ENCODE results near the gene ARAP1. TPM values are rescaled to one million over a fixed set of nuclear protein-coding genes. Genes with fewer than 3 reads are reported as not detected.

The ARAP1 gene
- total and polyA plus RNA-seq, 3 experiments from 2014 or later: 39.8 to 64.0 (median 61.2) TPM

- H3K27me3 ChIP-seq (ENCODE audit: insufficient read depth, low read length, poor library complexity, severe bottlenecking): no peaks in the 10 kb centered on the region
- DNase-seq: no peak
- CTCF ChIA-PET: interaction anchor here (0.9 kb wide), 1 partner anchor 33 kb away, joined by 4 read pairs; no protein-coding TSS in a partner anchor
- POLR2A ChIA-PET: no interaction called here
- peaks cover 0 to 9% (median 8%) of the 10 kb centered on the region in 3 donors for H3K4me1 Mint-ChIP-seq
- no peak overlapping the region for H3K4me3 Mint-ChIP-seq
- H3K4me1 ChIP-seq (ENCODE audit: insufficient read depth, low read length): no peaks in the 10 kb centered on the region
- no peaks in the 10 kb centered on the region for H3K9me3 Mint-ChIP-seq
- peak overlapping the region in 4 of 8 donors; percentile 24 to 82 (median 64) for H3K27ac Mint-ChIP-seq
- H3K36me3 Mint-ChIP-seq: peaks cover 5 to 97% (median 21%) of the 10 kb centered on the region in 3 donors
- no peaks in the 10 kb centered on the region for H3K9me3 ChIP-seq (ENCODE audit: low read length)
- H3K36me3 ChIP-seq (ENCODE audit: insufficient read depth, low read length): peaks cover 64% of the 10 kb centered on the region
- no peak overlapping the region for H3K4me3 ChIP-seq (ENCODE audit: low read length)
- H3K27me3 Mint-ChIP-seq: no peaks in the 10 kb centered on the region
- H3K27ac ChIP-seq (ENCODE audit: low read depth, low read length): no peak overlapping the region
These were observed 59.5 kb downstream of the ARAP1 start for GRCh38 chr11:72692498-72693237.

- H3K27me3 ChIP-seq (ENCODE audit: insufficient read depth, low read length, poor library complexity, severe bottlenecking): no peaks in the 10 kb centered on the region
- no peaks in the 10 kb centered on the region for H3K27me3 Mint-ChIP-seq
- peaks cover 46% of the 10 kb centered on the region for H3K36me3 ChIP-seq (ENCODE audit: insufficient read depth, low read length)
- no peaks in the 10 kb centered on the region for H3K9me3 Mint-ChIP-seq
- no peaks in the 10 kb centered on the region for H3K9me3 ChIP-seq (ENCODE audit: low read length)
- H3K4me1 ChIP-seq (ENCODE audit: insufficient read depth, low read length): no peaks in the 10 kb centered on the region
- no peak for DNase-seq
- POLR2A ChIA-PET: no interaction called here
- H3K27ac Mint-ChIP-seq: peak overlapping the region in 7 of 8 donors; percentile 15 to 69 (median 67)
- peaks cover 10 to 27% (median 26%) of the 10 kb centered on the region in 3 donors for H3K4me1 Mint-ChIP-seq
- peaks cover 5 to 92% (median 23%) of the 10 kb centered on the region in 3 donors for H3K36me3 Mint-ChIP-seq
- H3K27ac ChIP-seq (ENCODE audit: low read depth, low read length): no peak overlapping the region
- no peak overlapping the region for H3K4me3 ChIP-seq (ENCODE audit: low read length)
- no peak overlapping the region for H3K4me3 Mint-ChIP-seq
- CTCF ChIA-PET: no interaction called here
These were observed 62.0 kb downstream of the ARAP1 start for GRCh38 chr11:72690166-72690565.

DNA sequence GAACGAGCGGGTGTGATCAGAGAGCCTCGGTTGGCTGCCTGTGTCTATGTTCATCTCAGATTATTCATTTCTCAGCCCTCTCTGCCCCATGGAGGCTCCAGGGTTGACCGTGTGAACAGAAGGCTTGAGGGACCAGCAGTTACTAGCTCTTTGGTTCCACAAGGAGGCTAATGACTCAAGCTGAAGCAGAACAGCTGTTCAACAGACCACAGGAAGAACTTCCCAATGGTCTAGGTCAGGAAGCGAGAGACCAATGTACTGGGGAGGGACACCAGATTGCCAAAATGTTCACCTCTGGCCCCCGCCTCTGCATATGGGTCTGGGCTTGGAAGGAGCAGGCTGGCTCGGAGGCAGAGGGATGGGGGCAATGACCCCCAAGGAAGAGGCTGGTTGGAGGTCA lies 63.3 kb downstream of the ARAP1 start:
- Histone ChIP-seq H3K4me3 (ENCODE audit: low read length) (no peak overlapping the region), H3K36me3 (ENCODE audit: insufficient read depth, low read length) (peaks cover 34% of the 10 kb centered on the region), H3K4me1 (ENCODE audit: insufficient read depth, low read length) (no peaks in the 10 kb centered on the region), H3K27me3 (ENCODE audit: insufficient read depth, low read length, poor library complexity, severe bottlenecking) (no peaks in the 10 kb centered on the region), H3K27ac (ENCODE audit: low read depth, low read length) (no peak overlapping the region), H3K9me3 (ENCODE audit: low read length) (no peaks in the 10 kb centered on the region)
- CTCF ChIA-PET: no interaction called here
- H3K27ac Mint-ChIP-seq: peak overlapping the region in 4 of 8 donors; percentile 7 to 58 (median 16)
- H3K9me3 Mint-ChIP-seq: no peaks in the 10 kb centered on the region
- H3K4me1 Mint-ChIP-seq: peaks cover 10 to 27% (median 26%) of the 10 kb centered on the region in 3 donors
- H3K4me3 Mint-ChIP-seq: no peak overlapping the region
- H3K36me3 Mint-ChIP-seq: peaks cover 0 to 82% (median 15%) of the 10 kb centered on the region in 3 donors
- POLR2A ChIA-PET: no interaction called here
- DNase-seq: no peak
- H3K27me3 Mint-ChIP-seq: no peaks in the 10 kb centered on the region

- H3K9me3 Mint-ChIP-seq: no peaks in the 10 kb centered on the region
- H3K27me3 ChIP-seq (ENCODE audit: insufficient read depth, low read length, poor library complexity, severe bottlenecking): no peaks in the 10 kb centered on the region
- H3K27ac Mint-ChIP-seq: peak overlapping the region in 7 of 8 donors; percentile 7 to 91 (median 36)
- ChIA-PET POLR2A (no interaction called here), CTCF (no interaction called here)
- H3K27ac ChIP-seq (ENCODE audit: low read depth, low read length): no peak overlapping the region
- H3K4me1 Mint-ChIP-seq: peaks cover 13 to 31% (median 26%) of the 10 kb centered on the region in 3 donors
- H3K36me3 ChIP-seq (ENCODE audit: insufficient read depth, low read length): peaks cover 31% of the 10 kb centered on the region
- no peak for DNase-seq
- H3K4me3 ChIP-seq (ENCODE audit: low read length): no peak overlapping the region
- no peaks in the 10 kb centered on the region for H3K9me3 ChIP-seq (ENCODE audit: low read length)
- no peak overlapping the region for H3K4me3 Mint-ChIP-seq
- H3K36me3 Mint-ChIP-seq: peaks cover 0 to 82% (median 15%) of the 10 kb centered on the region in 3 donors
- H3K27me3 Mint-ChIP-seq: no peaks in the 10 kb centered on the region
- H3K4me1 ChIP-seq (ENCODE audit: insufficient read depth, low read length): no peaks in the 10 kb centered on the region
These were observed 63.7 kb downstream of the ARAP1 start for GRCh38 chr11:72688486-72688885.

- peaks cover 0 to 71% (median 14%) of the 10 kb centered on the region in 3 donors for H3K36me3 Mint-ChIP-seq
- peak overlapping the region in 5 of 8 donors; percentile 7 to 94 (median 63) for H3K27ac Mint-ChIP-seq
- no peak overlapping the region for H3K27ac ChIP-seq (ENCODE audit: low read depth, low read length)
- peaks cover 13 to 31% (median 26%) of the 10 kb centered on the region in 3 donors for H3K4me1 Mint-ChIP-seq
- no peaks in the 10 kb centered on the region for H3K27me3 Mint-ChIP-seq
- H3K36me3 ChIP-seq (ENCODE audit: insufficient read depth, low read length): peaks cover 21% of the 10 kb centered on the region
- ChIA-PET CTCF (no interaction called here), POLR2A (no interaction called here)
- no peaks in the 10 kb centered on the region for H3K9me3 ChIP-seq (ENCODE audit: low read length)
- H3K27me3 ChIP-seq (ENCODE audit: insufficient read depth, low read length, poor library complexity, severe bottlenecking): no peaks in the 10 kb centered on the region
- H3K4me3 ChIP-seq (ENCODE audit: low read length): no peak overlapping the region
- H3K4me3 Mint-ChIP-seq: no peak overlapping the region
- no peaks in the 10 kb centered on the region for H3K4me1 ChIP-seq (ENCODE audit: insufficient read depth, low read length)
- DNase-seq: no peak
- H3K9me3 Mint-ChIP-seq: no peaks in the 10 kb centered on the region
These were observed 64.9 kb downstream of the ARAP1 start for GRCh38 chr11:72687326-72687725.

DNA sequence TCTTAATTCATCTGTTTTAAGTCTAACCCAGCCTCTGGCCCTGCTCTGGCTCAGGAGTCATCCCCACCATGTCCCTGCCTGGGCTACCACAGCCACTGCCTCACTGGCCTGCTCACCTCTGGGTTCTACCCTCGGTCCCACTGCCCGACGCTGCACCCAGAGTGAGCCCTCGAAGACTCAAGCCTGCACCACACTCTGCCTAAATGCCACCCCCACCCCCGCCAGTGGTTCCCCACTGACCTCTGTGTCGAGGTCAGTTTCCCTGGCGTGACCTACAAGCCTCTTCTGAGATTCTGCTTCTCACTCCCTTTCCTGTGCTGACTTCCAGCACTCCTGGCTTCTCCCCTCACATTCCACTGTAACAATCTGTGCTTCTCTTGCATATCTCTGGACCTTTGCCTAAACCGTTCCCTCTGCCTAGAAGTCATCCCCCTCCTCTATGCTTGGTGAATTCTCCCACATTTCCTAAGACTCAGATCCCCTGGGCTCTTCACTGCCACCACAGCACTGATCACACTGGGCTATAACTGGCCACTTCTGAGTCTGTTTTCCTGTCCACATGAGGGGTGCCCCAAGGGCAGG lies 65.5 kb downstream of the ARAP1 start:
- Mint-ChIP-seq H3K4me1 (peaks cover 13 to 31% (median 26%) of the 10 kb centered on the region in 3 donors), H3K4me3 (peak overlapping the region in 1 of 7 donors; percentile 32), H3K9me3 (no peaks in the 10 kb centered on the region), H3K27me3 (no peaks in the 10 kb centered on the region), H3K27ac (peak overlapping the region in 7 of 8 donors; percentile 26 to 94 (median 77)), H3K36me3 (peaks cover 0 to 65% (median 11%) of the 10 kb centered on the region in 3 donors)
- Histone ChIP-seq H3K36me3 (ENCODE audit: insufficient read depth, low read length) (peaks cover 15% of the 10 kb centered on the region), H3K27ac (ENCODE audit: low read depth, low read length) (no peak overlapping the region), H3K4me3 (ENCODE audit: low read length) (no peak overlapping the region), H3K27me3 (ENCODE audit: insufficient read depth, low read length, poor library complexity, severe bottlenecking) (no peaks in the 10 kb centered on the region), H3K4me1 (ENCODE audit: insufficient read depth, low read length) (no peaks in the 10 kb centered on the region), H3K9me3 (ENCODE audit: low read length) (no peaks in the 10 kb centered on the region)
- POLR2A ChIA-PET: no interaction called here
- DNase-seq: no peak
- CTCF ChIA-PET: no interaction called here

DNA sequence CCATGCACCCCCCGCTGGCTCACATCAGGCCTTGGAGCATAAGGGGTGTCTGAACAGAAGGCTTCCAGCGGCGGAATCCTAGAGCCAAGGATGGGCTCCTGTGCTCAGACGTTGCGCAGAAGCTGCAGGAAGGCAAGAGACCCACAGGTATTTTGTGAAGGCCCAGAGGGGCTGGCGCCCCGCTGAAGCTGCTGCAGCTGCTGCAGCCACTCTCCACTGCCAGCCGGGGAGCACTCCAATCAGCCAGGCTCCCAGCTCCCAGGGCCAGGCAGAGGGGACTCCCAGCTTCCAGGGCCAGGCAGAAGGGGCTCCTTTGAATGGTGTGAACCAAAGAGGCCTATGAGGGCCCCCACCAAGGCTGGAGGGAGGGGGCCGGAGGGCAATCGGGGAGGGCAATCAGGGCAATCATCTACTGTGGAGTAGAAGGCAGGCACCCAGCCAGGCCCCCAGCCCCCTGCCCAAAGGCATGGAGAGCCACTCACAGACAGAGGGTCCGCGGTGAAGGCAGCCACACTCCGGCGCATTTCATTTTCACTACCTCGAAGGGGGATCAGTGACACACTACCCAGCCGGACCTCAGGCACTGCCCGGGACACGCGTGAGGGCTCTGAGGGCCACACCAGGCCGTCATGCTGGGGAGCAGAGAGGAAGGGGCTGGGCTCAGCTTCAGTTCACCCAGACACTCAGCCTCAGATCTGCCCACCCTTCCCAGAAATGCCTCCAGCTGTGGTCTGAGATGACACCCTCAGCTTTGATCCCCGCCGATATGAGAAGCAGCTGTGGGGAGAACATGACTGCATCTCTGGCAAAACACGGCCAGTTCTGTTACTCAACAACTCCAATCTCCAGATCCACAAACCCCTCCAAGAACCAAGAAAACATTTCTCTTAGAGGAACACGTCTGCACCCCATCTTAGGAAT lies 66.4 kb downstream of the ARAP1 start:
- POLR2A ChIA-PET: no interaction called here
- H3K27me3 ChIP-seq (ENCODE audit: insufficient read depth, low read length, poor library complexity, severe bottlenecking): no peaks in the 10 kb centered on the region

More for the DNA sequence above, 66.4 kb downstream of the ARAP1 start:
- Histone ChIP-seq H3K9me3 (ENCODE audit: low read length) (no peaks in the 10 kb centered on the region), H3K4me3 (ENCODE audit: low read length) (no peak overlapping the region), H3K4me1 (ENCODE audit: insufficient read depth, low read length) (no peaks in the 10 kb centered on the region), H3K36me3 (ENCODE audit: insufficient read depth, low read length) (peaks cover 13% of the 10 kb centered on the region), H3K27ac (ENCODE audit: low read depth, low read length) (no peak overlapping the region)
- Mint-ChIP-seq H3K27me3 (no peaks in the 10 kb centered on the region), H3K9me3 (no peaks in the 10 kb centered on the region), H3K4me3 (no peak overlapping the region), H3K36me3 (peaks cover 0 to 56% (median 7%) of the 10 kb centered on the region in 3 donors), H3K27ac (peak overlapping the region; percentile 26 to 94 (median 62)), H3K4me1 (peaks cover 13 to 31% (median 26%) of the 10 kb centered on the region in 3 donors)
- DNase-seq: no peak
- CTCF ChIA-PET: interaction anchor here (1.5 to 3.5 kb wide), 3 partner anchors 94 to 127 kb away, joined by 5 to 19 read pairs (median 6); no protein-coding TSS in a partner anchor

All from CD8-positive, alpha-beta memory T cell (primary cell).